ENCODE data around the gene FIGN.

Gene FIGN

GRCh38 chr2:163610817-163611556 is 124.8 kb downstream of the FIGN start:
- DNase-seq, result peak in 1 of 14 donors; percentile 15

- no peak for DNase-seq
Observed at GRCh38 chr2:163607630-163608029, 128.2 kb downstream of the FIGN start.

- no peak for DNase-seq
Observed at GRCh38 chr2:163606878-163607277, 128.9 kb downstream of the FIGN start.

GRCh38 chr2:163605779-163606178 is 130.0 kb downstream of the FIGN start:
- DNase-seq, result no peak

GRCh38 chr2:163604941-163605555 is 130.8 kb downstream of the FIGN start:
- no peak for DNase-seq

- no peak for DNase-seq
Observed at GRCh38 chr2:163602196-163602595, 133.6 kb downstream of the FIGN start.

- DNase-seq, result no peak
Observed at GRCh38 chr2:163601377-163601776, 134.4 kb downstream of the FIGN start.

- no peak for DNase-seq
Observed at GRCh38 chr2:163600801-163601200, 135.0 kb downstream of the FIGN start.

GRCh38 chr2:163595028-163595427 is 140.8 kb downstream of the FIGN start:
- DNase-seq, result no peak

GRCh38 chr2:163594497-163594896 is 141.3 kb downstream of the FIGN start:
- no peak for DNase-seq

GRCh38 chr2:163593982-163594381 is 141.8 kb downstream of the FIGN start:
- DNase-seq, result no peak

- DNase-seq, result no peak
Observed at GRCh38 chr2:163592954-163593622, 142.7 kb downstream of the FIGN start.

GRCh38 chr2:163591461-163591860 is 144.3 kb downstream of the FIGN start:
- DNase-seq, result no peak

- DNase-seq, result no peak
Observed at GRCh38 chr2:163580757-163581156, 155.1 kb downstream of the FIGN start.

GRCh38 chr2:163574309-163574708 is 161.5 kb downstream of the FIGN start:
- no peak for DNase-seq

- DNase-seq, result no peak
Observed at GRCh38 chr2:163573652-163574051, 162.2 kb downstream of the FIGN start.

GRCh38 chr2:163572850-163573249 is 163.0 kb downstream of the FIGN start:
- DNase-seq, result no peak

- DNase-seq, result no peak
Observed at GRCh38 chr2:163571423-163572102, 164.2 kb downstream of the FIGN start.

GRCh38 chr2:163570391-163570790 is 165.4 kb downstream of the FIGN start:
- no peak for DNase-seq

GRCh38 chr2:163565192-163565591 is 170.6 kb downstream of the FIGN start:
- DNase-seq, result no peak

- DNase-seq, result no peak
Observed at GRCh38 chr2:163564236-163564635, 171.6 kb downstream of the FIGN start.

- DNase-seq, result no peak
Observed at GRCh38 chr2:163563336-163563735, 172.5 kb downstream of the FIGN start.
